Lower leg skin (tissue), 4 donors: ENCODE data around the gene CASKIN2. TPM values are rescaled to one million over a fixed set of nuclear protein-coding genes. Genes with fewer than 3 reads are reported as not detected.

ENCODE experiments used
- DNase-seq, 2 donors: peaks; one replicate each; pipeline ENCODE4 v3.0.0-alpha.2; 2019; ENCODE audit warnings: low spot score in 2 of 2
- H3K4me3 ChIP-seq: fragments of 200-600 bp; sonication (generic); 2 replicates; pipeline ENCODE4 v1.5.1; 2017; ENCODE audit warnings: mild to moderate bottlenecking, low read depth; ENCODE audit not compliant: poor library complexity, severe bottlenecking
- POLR2A ChIP-seq, 2 donors: fragments of 450-650 bp; IDR thresholded peaks; one replicate each; pipeline ENCODE4 v1.6.1; 2016 to 2017; ENCODE audit warnings: antibody characterized with exemption in 2 of 2, mild to moderate bottlenecking in 1 of 2, moderate library complexity in 1 of 2
- WGBS, 2 donors: methylation state at CpG; one replicate each; pipeline ENCODE4 v1.1.5; 2018; 5-methylcytosine and 5-hydroxymethylcytosine counted together
- intact Hi-C: fragments of 100-400 bp; cut with DNase I; formaldehyde crosslinking; loops from one replicate; pipeline ENCODE4 v1.15.0; 2023; ENCODE audit warnings: low total_unique reads
- total RNA-seq, 4 donors: library from RNA; depleted of rRNA; stranded (reverse); fragments of >200 nt; gene quantifications; one replicate each; pipeline ENCODE4 v1.1.0, GENCODE V29; 2016
- TF ChIP-seq, protein P1 (sequence below), 3 donors: fragments of 450-650 bp; IDR thresholded peaks; one replicate each; pipeline ENCODE4 v1.5.1; 2016; ENCODE audit warnings: antibody characterized with exemption in 3 of 3, mild to moderate bottlenecking in 3 of 3, moderate library complexity in 2 of 3

CASKIN2 gene
- total RNA-seq, 4 donors from 2014 or later: 11.7 to 23.2 (median 17.8) TPM

DNA sequence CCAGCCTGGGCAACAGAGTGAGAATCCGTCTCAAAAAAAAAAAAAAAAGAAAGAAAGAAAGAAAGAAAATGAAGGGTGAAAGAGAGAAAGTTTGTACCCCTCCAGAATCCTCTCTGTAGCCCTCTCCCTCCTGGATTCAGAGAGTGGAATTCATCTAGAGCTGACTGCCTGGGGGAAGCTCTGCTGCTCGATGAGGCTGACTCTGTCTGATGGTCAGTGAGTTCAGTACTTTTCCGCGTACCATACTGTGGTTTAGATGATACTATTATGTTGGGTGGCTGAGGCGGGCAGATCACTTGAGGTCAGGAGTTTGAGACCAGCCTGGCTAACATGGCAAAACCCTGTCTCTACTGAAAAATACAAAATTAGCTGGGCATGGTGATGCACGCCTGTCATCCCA lies 44.1 kb downstream of the CASKIN2 start:
- no peak overlapping the region for H3K4me3 ChIP-seq
- 85 to 92% methylated on average over 6 of the region's 6 CpGs for WGBS, 2 donors
- DNase-seq: no peak
- intact Hi-C loops: no loop called here
- TF ChIP-seq, protein P1, sequence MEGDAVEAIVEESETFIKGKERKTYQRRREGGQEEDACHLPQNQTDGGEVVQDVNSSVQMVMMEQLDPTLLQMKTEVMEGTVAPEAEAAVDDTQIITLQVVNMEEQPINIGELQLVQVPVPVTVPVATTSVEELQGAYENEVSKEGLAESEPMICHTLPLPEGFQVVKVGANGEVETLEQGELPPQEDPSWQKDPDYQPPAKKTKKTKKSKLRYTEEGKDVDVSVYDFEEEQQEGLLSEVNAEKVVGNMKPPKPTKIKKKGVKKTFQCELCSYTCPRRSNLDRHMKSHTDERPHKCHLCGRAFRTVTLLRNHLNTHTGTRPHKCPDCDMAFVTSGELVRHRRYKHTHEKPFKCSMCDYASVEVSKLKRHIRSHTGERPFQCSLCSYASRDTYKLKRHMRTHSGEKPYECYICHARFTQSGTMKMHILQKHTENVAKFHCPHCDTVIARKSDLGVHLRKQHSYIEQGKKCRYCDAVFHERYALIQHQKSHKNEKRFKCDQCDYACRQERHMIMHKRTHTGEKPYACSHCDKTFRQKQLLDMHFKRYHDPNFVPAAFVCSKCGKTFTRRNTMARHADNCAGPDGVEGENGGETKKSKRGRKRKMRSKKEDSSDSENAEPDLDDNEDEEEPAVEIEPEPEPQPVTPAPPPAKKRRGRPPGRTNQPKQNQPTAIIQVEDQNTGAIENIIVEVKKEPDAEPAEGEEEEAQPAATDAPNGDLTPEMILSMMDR (IDR thresholded peaks at IDR 0.05): no peak
- TF ChIP-seq POLR2A (IDR thresholded peaks at IDR 0.05): no peak

DNA sequence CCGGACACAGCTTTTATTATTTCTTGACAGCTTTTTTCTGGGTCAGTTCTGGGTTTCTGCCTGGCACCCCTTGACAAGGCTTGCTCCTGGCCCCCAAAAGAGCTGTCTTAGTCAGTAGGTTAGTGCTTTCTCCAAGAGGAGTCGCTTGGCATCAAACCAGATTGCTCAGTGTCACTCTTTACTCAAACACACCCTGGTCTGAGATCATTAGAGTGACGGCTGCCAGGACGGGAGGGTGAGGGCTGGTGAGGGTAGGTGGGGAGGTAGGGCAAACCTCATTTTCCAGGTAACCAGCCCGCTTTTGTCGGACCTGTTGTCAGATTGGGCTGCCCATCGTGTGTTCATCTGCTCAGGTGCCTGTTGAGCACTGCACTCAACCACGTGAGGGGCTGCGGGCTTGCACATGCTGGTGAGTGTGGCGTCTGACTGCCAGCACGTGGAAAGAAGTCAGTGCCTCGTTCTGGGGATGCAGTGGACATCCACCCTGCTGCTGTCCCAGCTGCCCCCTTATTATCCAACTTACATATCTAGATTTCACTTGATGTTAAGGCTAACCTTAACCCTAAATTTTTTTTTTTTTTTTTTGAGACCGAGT lies 46.5 kb downstream of the CASKIN2 start:
- intact Hi-C loops: no loop called here
- no peak overlapping the region for H3K4me3 ChIP-seq
- 62 to 69% methylated on average over 13 of the region's 13 CpGs for WGBS, 2 donors
- no peak for DNase-seq
- TF ChIP-seq, protein P1 (IDR thresholded peaks at IDR 0.05): no peak
- TF ChIP-seq POLR2A (IDR thresholded peaks at IDR 0.05): no peak

DNA sequence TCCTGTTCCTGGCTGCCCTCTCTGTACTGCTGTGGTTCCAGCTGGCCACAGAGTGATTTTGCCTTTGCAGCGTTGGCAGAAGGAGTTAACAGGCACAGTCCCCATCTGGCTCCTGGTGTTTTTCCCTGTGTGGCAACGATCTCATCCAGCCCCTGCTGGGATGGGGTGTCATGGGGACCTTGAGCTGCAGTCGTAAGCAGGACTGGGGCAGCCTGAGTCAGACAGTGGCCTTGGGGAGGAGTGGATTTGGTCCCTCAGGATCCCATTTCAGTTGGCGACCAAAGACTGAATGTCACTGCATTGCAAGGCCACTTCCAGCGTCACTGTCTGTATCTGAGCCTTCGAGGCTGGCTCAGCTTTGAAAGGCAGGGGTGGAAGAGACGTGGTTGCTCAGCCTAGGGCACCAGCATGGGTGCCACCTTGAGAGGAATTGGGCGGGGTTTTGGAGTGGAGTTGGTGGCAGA lies 47.0 kb downstream of the CASKIN2 start:
- TF ChIP-seq, protein P1 (IDR thresholded peaks at IDR 0.05): no peak
- TF ChIP-seq POLR2A (IDR thresholded peaks at IDR 0.05): no peak
- intact Hi-C loops: no loop called here
- WGBS, 2 donors: 50 to 61% methylated on average over 5 to 8 of the region's 8 CpGs
- no peak for DNase-seq
- no peak overlapping the region for H3K4me3 ChIP-seq

DNA sequence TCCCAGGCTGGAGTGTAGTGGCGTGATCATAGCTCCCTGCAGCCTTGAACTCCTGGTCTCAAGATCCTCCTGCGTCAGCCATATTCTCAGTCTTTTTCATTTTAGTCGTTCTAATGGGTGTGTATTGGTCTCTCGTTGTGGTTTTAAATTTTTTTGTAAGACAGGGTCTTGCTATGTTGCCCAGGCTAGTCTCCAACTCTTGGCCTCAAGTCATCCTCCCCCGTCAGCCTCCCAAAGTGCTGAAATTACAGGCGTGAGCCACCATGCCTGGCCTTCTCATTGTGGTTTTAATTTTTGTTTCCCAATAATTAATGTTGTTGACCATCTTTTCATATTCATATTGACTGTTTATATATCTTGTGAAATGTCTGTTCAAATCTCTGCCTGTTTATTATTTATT lies 50.3 kb downstream of the CASKIN2 start:
- TF ChIP-seq, protein P1 (IDR thresholded peaks at IDR 0.05): no peak
- no peak for TF ChIP-seq POLR2A (IDR thresholded peaks at IDR 0.05)
- DNase-seq: no peak
- 92 to 95% methylated on average over 6 of the region's 6 CpGs for WGBS, 2 donors
- intact Hi-C loops: no loop called here
- no peak overlapping the region for H3K4me3 ChIP-seq

DNA sequence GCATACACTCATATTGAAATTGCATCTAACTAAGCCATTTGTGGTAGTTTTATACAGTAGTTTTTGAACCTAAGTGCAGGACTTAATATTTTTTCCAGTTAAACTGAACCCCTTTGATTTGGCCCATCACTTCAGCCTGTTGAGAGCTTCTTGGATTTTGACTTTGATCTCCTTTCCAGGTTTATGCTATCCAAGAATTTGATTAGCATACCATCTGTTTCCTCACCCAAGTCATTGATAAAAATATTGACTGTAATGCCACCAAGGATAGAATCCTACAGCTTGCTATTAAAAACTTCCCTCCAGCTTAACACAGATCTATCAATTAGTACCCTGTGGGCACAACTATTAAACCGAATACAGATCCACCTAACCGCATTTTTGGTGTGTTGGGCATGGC lies 51.7 kb downstream of the CASKIN2 start:
- TF ChIP-seq, protein P1 (IDR thresholded peaks at IDR 0.05): no peak
- TF ChIP-seq POLR2A (IDR thresholded peaks at IDR 0.05): no peak
- H3K4me3 ChIP-seq: no peak overlapping the region
- intact Hi-C loops: no loop called here
- 59 to 77% methylated on average over 2 of the region's 2 CpGs for WGBS, 2 donors
- DNase-seq: no peak

DNA sequence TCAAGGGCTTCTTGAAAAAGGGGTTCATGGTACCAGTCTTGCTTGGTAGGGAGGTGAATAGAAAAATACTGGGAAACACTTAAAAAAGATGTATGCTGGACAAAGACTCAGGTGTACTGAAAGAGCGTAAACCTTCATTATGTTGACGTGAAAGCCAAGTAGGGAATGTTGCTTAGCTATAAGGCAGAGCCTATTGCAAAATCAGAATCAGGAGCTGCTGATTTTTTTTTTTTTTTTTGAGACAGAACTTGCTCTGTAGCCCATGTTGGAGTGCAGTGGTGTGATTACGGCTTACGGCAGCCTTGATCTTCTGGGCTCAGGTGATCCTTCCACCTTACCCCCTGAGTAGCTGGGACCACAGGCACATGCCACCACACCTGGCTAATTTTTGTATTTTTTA lies 55.0 kb downstream of the CASKIN2 start:
- TF ChIP-seq POLR2A (IDR thresholded peaks at IDR 0.05): no peak
- TF ChIP-seq, protein P1 (IDR thresholded peaks at IDR 0.05): no peak
- no peak overlapping the region for H3K4me3 ChIP-seq
- intact Hi-C loops: no loop called here
- no peak for DNase-seq
- 80 to 86% methylated on average over 4 of the region's 4 CpGs for WGBS, 2 donors
